Measurements from ENCODE around the gene MMD.
"Not testable (repeated sequence)": the region's sequence is repeated elsewhere in the genome, so short reads cannot be mapped to it uniquely, and the experiment has no call there.

Gene MMD

DNA sequence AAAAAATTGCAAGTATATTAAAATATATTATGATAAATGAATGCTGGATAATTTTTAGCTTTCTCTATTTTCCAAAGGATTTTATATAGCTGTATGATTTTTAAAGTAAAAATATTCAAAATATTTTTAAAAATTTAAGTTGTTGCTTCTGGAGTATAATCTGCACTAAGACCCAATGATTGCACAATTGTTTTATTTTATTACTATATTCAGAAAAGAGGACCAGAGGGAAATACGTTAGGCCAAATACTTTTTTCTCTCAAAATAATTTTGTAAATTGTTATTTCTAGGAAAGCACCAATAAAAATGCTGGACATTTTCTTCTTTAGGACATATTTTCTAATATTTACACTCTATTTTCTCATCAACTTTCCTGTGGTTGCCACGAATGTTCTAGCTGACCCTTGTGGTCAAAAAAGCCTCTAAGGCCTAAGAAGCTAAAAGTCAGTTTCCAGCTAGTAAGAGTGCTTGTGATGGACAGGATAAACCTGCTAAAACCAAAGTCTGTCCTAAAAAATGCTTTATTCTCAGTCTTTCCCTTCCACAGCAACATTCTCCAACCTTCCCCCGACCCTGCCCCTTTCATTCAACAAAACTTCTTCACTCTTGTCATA, 31.2 kb downstream of the MMD start:
- DNase-seq, result no peak

- not testable (repeated sequence) for DNase-seq
These were observed 31.9 kb downstream of the MMD start for GRCh38 chr17:55389715-55390114.

DNA sequence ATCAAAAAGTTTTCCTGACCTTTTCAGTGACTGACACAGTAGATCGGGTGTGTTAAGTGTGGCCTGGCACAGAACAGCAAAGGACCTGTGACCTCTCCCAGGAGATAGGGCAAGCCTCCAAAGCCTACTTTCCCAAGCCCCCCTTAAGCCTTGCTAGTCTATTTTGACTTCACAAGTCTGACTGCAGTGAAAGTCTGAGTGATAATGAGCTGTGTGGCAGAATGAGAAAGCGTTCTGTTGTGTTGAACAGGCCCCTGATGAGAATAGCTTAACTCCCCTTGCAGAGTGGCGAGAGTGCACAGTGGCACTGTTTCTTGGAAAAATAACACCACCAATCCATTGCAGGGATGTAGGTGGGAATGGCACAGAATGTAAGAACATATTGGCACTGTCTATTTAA, 32.8 kb downstream of the MMD start:
- DNase-seq, result no peak

GRCh38 chr17:55386796-55387332, 34.8 kb downstream of the MMD start:
- DNase-seq, result no peak

DNA sequence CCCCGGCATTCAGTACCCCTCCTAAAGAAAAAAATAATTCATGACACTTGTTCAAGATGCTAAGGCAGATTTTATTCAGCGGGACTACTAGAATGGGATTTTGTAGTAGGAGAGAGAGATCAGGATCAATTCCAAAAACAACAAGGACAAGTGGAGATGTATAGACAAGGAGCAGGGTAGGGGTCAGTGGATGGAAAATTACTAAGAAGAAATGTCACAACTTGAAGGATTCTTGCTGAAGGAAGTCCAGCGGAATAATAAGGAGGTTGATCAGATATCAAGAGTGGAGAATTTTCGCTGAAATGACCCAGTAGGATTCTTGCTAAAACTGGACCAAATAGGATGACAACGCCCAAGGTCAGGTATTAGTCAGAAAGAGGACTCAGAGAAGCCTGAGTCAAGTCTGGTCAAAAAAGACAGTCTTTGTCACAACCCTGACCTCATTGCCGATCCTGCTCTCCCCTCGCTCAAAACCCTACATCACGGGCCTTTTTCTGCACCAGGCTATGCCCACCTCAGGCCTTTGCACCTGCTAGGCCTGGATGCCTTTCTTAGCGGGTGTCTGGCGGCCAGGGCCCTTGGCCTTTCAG, 36.9 kb downstream of the MMD start:
- DNase-seq, result no peak

DNA sequence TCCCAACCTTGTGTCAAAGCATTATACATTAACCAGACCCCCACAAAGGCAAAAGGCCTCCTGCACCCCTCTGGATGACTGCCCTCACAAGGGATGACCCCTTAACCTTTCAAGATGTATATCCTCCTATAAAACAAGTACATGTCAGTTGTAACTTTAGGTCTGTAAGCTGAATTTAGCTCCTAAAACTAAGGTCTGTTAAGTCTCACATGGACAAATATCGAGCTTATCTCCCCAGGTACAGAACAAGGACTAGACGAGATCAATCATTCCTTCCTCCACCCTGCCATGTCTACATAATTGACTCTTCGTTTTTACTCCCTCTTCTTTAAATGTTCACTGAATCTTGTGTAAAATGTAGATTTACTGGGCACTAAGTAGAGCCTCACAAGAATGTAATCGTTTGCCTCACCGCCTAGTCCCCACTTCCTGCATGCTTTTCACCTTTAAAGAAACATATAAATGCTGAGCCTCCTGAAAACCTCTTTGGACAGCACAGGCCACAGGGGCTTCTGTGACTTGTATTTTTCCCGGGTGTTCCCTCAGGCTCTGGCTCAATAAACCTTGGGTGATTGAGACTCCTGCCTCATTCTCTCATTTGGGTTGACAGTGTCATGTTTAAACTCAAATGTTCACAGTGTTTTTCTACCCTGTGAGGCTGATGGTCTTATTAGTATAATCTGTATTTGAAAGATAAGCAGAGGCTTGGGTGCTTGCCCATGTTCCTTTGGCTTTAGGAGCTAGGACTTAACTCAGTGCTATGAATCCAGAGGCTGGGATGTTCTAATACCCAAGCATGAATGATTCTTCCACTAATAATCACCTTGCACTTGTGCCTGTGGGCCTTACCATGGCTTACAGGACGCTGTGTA, 37.6 kb downstream of the MMD start:
- peak; percentile 83 for DNase-seq

- DNase-seq, result no peak
These were observed 40.4 kb downstream of the MMD start for GRCh38 chr17:55381017-55381770.

DNA sequence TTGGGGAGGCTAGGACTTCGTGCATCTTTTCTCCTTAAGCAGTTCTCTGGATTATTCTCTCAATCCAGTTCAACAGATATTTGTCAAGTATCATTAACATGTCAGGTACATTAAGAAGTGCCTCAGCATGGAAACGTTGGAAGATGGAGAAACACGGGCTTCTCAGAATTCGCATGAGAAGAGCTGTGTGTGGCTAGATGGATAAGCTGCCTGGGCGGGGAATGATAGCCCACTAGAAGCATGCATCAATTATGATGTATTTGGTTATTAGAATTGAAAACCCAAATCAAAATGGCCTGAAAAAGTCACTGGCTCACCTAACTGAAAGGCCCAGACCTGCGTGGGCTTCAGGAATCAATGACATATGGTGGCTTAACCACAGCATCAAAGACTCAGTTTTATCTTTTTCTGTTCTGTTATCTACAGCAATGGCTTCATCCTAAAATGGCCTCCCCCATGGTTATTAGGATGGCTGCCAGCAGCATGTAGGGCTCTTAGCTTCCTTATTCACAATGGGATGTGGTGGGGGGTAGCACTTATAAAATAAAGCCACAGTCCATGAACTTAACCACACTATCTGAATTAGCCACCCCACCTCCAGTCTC, 43.9 kb downstream of the MMD start:
- DNase-seq, result peak; percentile 87

- peak; percentile 64 for DNase-seq
These were observed 52.9 kb downstream of the MMD start for GRCh38 chr17:55368706-55369105.

DNA sequence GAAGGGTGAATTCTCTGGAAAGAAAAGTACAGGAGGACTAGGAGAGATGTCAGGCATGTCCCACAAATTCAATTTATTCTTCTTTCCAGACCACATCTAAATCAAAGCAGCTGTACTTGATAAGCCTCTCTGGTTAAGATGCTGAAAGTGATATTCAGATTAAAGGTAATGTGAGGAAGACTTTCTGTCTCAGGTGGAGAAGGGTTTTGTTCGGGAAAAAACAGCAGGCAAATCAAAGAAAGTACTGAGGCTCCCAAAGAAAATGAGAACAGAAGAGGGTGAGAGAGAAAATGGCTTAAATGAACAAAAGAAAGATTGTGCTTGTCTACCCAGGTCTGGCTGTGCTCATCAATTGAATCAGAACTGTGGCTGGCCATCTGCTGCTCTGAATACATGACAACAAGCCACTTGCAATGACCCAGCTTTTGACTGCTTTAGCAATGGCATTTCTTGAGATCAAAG, 55.6 kb downstream of the MMD start:
- DNase-seq, result no peak

DNA sequence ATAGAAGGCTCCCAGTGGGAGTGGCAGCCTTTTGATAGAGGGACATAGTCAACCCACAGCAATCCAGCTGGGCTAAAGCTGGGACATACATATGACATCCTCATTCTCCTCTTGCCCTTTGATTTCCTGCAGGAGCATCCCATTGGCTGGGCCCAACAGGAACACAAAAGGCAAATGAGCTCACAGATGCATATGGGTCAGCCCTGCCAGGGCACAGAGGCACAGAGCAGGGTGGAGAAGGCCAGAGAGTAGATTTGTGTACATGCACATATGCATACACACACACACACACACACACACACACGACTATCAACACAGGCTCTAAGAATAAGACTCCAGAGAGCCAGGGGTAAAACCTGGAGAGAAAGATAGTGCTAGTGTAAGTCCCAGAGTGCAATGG, 58.6 kb downstream of the MMD start:
- DNase-seq, result no peak

DNA sequence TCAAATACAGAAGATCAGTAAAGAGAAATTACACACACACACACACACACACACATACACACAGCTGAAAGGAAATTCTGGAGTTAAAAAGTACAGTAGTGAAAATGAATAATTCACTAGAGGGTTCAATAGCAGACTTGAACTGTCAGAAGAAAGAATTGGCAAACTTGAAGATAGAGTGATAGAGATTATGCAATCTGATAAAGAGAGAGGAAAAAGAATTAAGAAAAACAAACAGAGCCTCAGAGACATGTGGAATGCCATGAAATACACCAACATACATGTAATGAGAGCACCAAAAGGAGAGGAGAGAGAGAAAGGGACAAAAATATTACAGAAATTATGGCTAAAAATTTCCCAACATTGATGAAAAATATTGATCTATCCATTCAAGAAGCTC, 60.7 kb downstream of the MMD start:
- no peak for DNase-seq

DNA sequence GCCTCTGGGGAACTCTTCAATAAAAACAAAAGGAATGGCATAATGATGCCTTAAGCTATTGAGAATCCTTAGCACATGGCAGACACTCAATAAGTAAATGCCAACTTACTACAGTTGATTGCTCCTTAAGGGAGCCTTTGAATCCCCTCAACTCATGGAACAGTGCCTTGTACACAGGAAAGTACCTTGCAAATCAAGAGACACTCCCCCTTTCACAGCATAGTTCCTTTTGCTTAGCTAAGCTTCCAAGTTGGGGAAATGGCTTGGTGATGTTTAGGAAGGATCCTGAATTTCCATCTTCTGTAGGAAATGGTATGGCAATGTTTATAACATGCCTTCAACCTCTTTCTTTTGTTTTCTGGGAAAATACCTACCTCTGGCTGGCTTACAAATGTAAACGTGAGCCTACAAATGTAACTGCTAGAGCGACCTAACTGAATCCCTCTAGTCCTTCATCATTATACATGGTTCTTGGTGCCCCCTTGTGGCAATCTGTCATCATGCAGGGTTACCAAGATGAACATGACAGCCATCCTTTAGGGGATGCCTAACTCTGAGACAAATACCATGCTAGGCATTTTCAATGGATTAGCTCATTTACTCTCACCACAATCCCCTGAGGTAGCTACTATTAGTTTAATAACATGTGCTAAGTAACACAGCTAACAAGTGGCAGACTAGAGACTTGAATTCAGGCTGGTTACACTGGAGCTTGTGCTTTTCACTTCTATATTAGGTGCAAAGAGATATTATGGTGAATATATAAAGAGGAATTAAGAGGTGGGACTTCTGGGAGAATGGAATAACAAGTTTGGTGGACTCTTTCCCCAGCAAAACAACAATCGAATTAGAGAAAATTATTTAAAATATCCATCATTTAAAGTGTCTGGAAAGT, 65.0 kb downstream of the MMD start:
- DNase-seq, result peak; percentile 91

- DNase-seq, result no peak
These were observed 66.7 kb downstream of the MMD start for GRCh38 chr17:55354941-55355340.

GRCh38 chr17:55354010-55354409, 67.6 kb downstream of the MMD start:
- no peak for DNase-seq

DNA sequence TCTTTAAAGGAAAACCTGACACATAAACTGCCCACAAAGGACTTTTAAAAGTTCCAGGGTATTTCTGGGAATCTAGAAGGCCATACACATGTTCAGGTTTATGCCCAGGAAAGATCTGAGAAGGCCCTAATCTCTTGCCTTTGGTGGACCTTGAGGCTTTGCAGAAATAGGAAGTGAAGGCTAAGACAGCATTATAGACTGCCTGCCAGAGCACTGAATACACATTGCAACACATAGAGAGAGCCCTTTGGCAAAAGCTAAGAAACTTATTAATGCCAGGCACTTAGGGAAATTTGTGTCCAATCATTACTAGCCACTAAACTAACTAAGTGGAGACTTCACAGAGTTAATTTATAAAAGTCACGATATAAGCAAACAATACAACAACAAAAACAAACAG, 70.4 kb downstream of the MMD start:
- peak; percentile 44 for DNase-seq

DNA sequence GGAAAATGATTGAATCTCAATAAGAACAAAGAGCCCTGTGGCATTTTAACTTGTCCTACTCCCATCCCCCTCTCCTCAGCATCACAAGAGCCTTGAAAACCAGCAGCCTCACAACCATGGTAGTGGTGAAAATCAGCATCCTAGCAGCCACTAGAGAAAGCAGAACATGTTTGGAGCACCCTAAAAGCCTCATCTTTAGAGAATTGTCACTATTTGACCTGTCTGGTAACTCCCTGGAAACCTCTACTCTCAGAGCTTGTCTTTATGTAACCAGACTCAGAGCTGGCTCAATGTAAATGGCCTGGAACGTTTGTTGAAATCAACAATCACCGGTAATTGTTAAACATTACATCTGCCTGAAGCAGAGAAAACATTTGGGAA, 70.8 kb downstream of the MMD start:
- DNase-seq, result no peak

GRCh38 chr17:55348749-55349354, 72.8 kb downstream of the MMD start:
- DNase-seq, result peak; percentile 81

- DNase-seq, result no peak
These were observed 74.3 kb downstream of the MMD start for GRCh38 chr17:55347341-55347740.

DNA sequence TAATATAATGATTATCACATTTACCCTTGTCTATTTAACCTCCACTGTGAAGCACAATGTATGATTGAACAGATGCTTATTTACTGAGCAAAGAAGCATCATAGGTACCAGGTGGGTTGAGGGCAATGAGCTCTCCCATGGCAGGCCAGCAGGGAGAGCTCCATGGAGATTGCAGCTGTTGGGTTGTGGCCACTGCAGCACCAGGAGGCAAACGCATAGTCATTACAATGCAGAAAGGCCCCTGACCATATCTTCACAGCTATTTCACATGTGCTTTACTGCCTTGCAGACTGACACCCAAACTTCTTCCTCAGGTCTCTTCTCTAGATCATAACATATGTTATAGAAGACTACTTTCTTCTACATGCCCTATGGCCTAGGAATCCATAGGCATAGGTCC, 75.0 kb downstream of the MMD start:
- no peak for DNase-seq

- DNase-seq, result no peak
These were observed 76.5 kb downstream of the MMD start for GRCh38 chr17:55345132-55345531.

All from hematopoietic multipotent progenitor cell treated with erythropoietin and hydrocortisone succinate and interleukin-3 and kit ligand, for 4 days (in vitro differentiated cells).